Measurements from ENCODE around the gene LRRC4B. TPM values are rescaled to one million over a fixed set of nuclear protein-coding genes. Genes with fewer than 3 reads are reported as not detected.

The LRRC4B gene
- total and polyA plus RNA-seq, 2 donors from 2014 or later: 1.2 to 2.6 TPM

DNA sequence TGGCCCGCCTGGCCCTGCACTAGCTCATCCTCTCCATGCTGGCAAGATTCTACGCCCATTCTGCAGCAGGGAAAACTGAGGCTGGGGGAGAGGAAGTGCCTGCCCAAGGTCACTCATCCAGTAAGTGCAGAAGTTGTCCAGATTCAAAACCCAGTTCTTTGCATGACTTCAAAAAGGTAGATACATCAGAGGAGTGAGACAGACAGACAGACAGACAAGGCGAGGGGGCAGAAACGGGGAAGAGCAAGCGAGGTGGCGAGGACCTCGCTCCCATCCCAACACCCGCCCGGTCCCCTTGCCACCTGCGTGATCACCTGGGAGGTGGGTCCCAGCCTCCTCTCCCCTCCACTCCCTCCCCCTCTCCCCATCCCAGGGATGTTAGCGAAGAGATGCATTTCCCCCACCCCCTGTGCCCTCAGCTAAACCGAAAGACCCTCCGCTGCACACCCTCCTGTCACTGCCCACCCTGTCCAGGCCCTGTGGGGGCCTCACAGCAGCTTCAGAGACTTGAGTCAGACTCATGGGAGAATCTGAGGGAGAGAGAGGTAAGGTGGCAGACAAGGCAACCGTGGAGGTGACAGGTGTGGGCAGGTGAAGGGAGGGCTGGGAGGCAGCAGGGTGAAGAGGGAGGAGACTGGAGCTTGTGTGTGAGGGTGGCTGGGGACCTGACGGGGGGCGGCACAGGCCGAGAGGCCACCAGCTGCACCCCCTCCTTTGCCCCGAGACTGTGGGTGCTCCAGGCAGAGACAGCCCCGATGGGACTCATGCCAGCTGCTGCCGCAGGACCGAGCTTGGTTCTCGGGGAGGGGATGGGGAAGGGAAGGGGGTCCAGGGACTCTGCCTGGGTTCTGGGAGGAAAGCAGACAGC lies 18.9 kb downstream of the LRRC4B start:
- no peak overlapping the region for H3K9ac ChIP-seq (ENCODE audit: low read length in 3 of 3)
- intact Hi-C loops (cut with DNase I): no loop called here
- no peak overlapping the region for H3K27ac ChIP-seq (ENCODE audit: low read depth in 2 of 2, low read length in 2 of 2)
- no peak for FAIRE-seq
- no peaks in the 10 kb centered on the region for H3K27me3 ChIP-seq (ENCODE audit: control insufficient read depth, insufficient read depth, low read length)
- no peak overlapping the region for H3K4me3 ChIP-seq (ENCODE audit: low read length in 3 of 3)
- no peaks in the 10 kb centered on the region for H3K36me3 ChIP-seq (ENCODE audit: control insufficient read depth in 2 of 3, insufficient read depth in 3 of 3, low read length in 3 of 3)
- DNase-seq: no peak
- no peak for TF ChIP-seq CTCF (IDR thresholded peaks at IDR 0.05; ENCODE audit: borderline replicate concordance, extremely low read depth, insufficient read depth)
- no peaks in the 10 kb centered on the region for H3K4me1 ChIP-seq (ENCODE audit: control insufficient read depth in 2 of 3, insufficient read depth in 2 of 3, low read depth in 1 of 3, low read length in 3 of 3)
- no peaks in the 10 kb centered on the region for H3K9me3 ChIP-seq (ENCODE audit: control insufficient read depth in 2 of 3, insufficient read depth in 1 of 3, low read length in 3 of 3)

DNA sequence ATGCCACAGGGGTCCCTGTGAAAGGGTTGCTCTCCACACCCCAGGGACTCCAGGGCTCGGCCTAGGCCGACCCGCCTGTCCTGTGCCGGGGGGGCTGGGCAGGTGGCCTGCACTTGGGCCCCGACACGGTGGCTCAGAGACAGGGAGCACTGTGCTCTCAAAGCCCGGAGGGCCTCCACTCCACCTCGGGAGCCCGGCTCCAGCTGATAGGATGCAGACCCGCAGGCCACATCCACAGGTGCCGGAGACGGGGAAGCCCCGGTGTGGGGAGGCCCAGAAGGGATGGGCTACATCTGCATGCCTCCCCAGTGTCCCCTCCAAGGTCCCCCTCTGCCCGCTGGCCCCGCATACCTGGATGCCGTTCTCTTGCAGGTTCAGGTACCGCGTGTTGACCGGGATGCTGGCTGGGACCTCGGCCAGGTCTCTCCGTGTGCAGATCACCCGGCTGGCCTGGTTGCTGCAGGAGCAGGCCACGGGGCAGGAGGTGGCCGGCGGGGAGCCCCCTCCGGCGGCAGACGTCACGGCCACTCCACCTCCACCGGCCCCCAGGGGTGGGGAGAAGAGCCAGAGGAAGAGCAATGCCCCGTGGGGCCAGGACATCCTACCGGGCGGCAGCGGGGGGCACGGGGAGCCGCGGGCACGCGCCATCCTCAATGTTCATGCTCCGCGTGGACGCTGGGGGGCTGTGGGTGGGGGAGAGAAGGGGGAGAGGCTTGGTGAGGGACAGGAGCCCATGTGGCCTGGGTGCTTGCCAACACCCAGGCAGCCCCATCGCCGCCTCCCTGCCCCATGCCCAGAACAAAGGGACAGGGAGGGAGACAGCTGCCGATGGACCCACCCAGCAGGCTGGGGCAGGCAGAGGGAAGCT lies 19.8 kb downstream of the LRRC4B start:
- Histone ChIP-seq H3K9ac (ENCODE audit: low read length in 3 of 3) (no peak overlapping the region), H3K4me3 (ENCODE audit: low read length in 3 of 3) (no peak overlapping the region), H3K9me3 (ENCODE audit: control insufficient read depth in 2 of 3, insufficient read depth in 1 of 3, low read length in 3 of 3) (no peaks in the 10 kb centered on the region), H3K36me3 (ENCODE audit: control insufficient read depth in 2 of 3, insufficient read depth in 3 of 3, low read length in 3 of 3) (no peaks in the 10 kb centered on the region), H3K4me1 (ENCODE audit: control insufficient read depth in 2 of 3, insufficient read depth in 2 of 3, low read depth in 1 of 3, low read length in 3 of 3) (no peaks in the 10 kb centered on the region), H3K27me3 (ENCODE audit: control insufficient read depth, insufficient read depth, low read length) (no peaks in the 10 kb centered on the region), H3K27ac (ENCODE audit: low read depth in 2 of 2, low read length in 2 of 2) (no peak overlapping the region)
- intact Hi-C loops (cut with DNase I): no loop called here
- FAIRE-seq (no peak), DNase-seq (no peak)
- TF ChIP-seq CTCF (IDR thresholded peaks at IDR 0.05; ENCODE audit: borderline replicate concordance, extremely low read depth, insufficient read depth): no peak

- Histone ChIP-seq H3K9me3 (ENCODE audit: control insufficient read depth in 2 of 3, insufficient read depth in 1 of 3, low read length in 3 of 3) (no peaks in the 10 kb centered on the region), H3K4me3 (ENCODE audit: low read length in 3 of 3) (no peak overlapping the region), H3K4me1 (ENCODE audit: control insufficient read depth in 2 of 3, insufficient read depth in 2 of 3, low read depth in 1 of 3, low read length in 3 of 3) (no peaks in the 10 kb centered on the region), H3K27ac (ENCODE audit: low read depth in 2 of 2, low read length in 2 of 2) (no peak overlapping the region), H3K36me3 (ENCODE audit: control insufficient read depth in 2 of 3, insufficient read depth in 3 of 3, low read length in 3 of 3) (no peaks in the 10 kb centered on the region), H3K27me3 (ENCODE audit: control insufficient read depth, insufficient read depth, low read length) (no peaks in the 10 kb centered on the region), H3K9ac (ENCODE audit: low read length in 3 of 3) (no peak overlapping the region)
- DNase-seq (no peak), FAIRE-seq (no peak)
- no peak for TF ChIP-seq CTCF (IDR thresholded peaks at IDR 0.05; ENCODE audit: borderline replicate concordance, extremely low read depth, insufficient read depth)
- intact Hi-C loops (cut with DNase I): no loop called here
Measured at GRCh38 chr19:50547385-50548190, 20.6 kb downstream of the LRRC4B start.
